ENCODE data around the gene FOXK2. TPM values are rescaled to one million over a fixed set of nuclear protein-coding genes. Genes with fewer than 3 reads are reported as not detected.
"Not testable (repeated sequence)": the region's sequence is repeated elsewhere in the genome, so short reads cannot be mapped to it uniquely, and the experiment has no call there.

FOXK2 gene
- total and polyA plus RNA-seq, 2 of the 8 experiments (the other 6 are each of a cell fraction or from before 2014, with no cell fraction given): 34.7 to 64.9 TPM

- H3K4ac ChIP-seq (replicated peaks; ENCODE audit: insufficient read length, low read depth, low read length); H3K27me3 ChIP-seq (replicated peaks in 1 of 4; ENCODE audit: control insufficient read depth in 3 of 4, extremely low read depth in 1 of 4, insufficient read depth in 3 of 4, low read length in 3 of 4); H3K23ac ChIP-seq (ENCODE audit: insufficient read length); H2BK20ac ChIP-seq (ENCODE audit: low read length); H3K4me2 ChIP-seq (ENCODE audit: insufficient read depth in 1 of 2, low read depth in 2 of 2, low read length in 2 of 2); H3K56ac ChIP-seq (replicated peaks; ENCODE audit: insufficient read length, low read depth, low read length); H4K8ac ChIP-seq (ENCODE audit: extremely low read depth, insufficient read depth, low read length); H2BK15ac ChIP-seq (ENCODE audit: low read length); H2BK12ac ChIP-seq (ENCODE audit: low read depth, low read length); H3K4me3 ChIP-seq (ENCODE audit: extremely low read depth in 1 of 4, insufficient read depth in 2 of 4, low read depth in 3 of 4, low read length in 4 of 4); H2AFZ ChIP-seq (ENCODE audit: low read length); H3K18ac ChIP-seq (ENCODE audit: extremely low read depth, low read length); H3K23me2 ChIP-seq (ENCODE audit: low read depth, low read length); H3K9me3 ChIP-seq (ENCODE audit: insufficient read depth in 2 of 2, low read depth in 1 of 2, low read length in 1 of 2); H3K27ac ChIP-seq (ENCODE audit: low read depth, low read length); DNase-seq (ENCODE audit: low read depth in 1 of 2, low spot score in 2 of 2); H2AK5ac ChIP-seq (ENCODE audit: low read depth, low read length); POLR2A ChIA-PET (ENCODE audit: partially characterized antibody); H4K5ac ChIP-seq (ENCODE audit: insufficient read length, low read depth, low read length); H2BK120ac ChIP-seq (replicated peaks; ENCODE audit: low read depth, low read length); H3K14ac ChIP-seq (ENCODE audit: insufficient read length); FAIRE-seq; H3K9ac ChIP-seq (replicated peaks in 1 of 4; ENCODE audit: extremely low read depth in 1 of 4, low read depth in 3 of 4, low read length in 3 of 4); H4K91ac ChIP-seq (replicated peaks; ENCODE audit: insufficient read length, low read length); H2BK5ac ChIP-seq (ENCODE audit: low read depth, low read length): not testable (repeated sequence)
- Histone ChIP-seq H3K36me3 (ENCODE audit: control insufficient read depth in 2 of 4, insufficient read depth in 4 of 4, low read length in 3 of 4) (peaks cover 2 to 31% (median 8%) of the 10 kb centered on the region in 4 experiments; a peak in 4 of 8 replicates), H3K79me2 (ENCODE audit: control insufficient read depth in 1 of 2, insufficient read depth in 2 of 2, low read length in 2 of 2) (peaks cover 4 to 81% of the 10 kb centered on the region in 2 experiments; a peak in 3 of 4 replicates), H3K79me1 (ENCODE audit: low read depth, low read length) (peaks cover 27% of the 10 kb centered on the region), H4K20me1 (replicated peaks in 1 of 2; ENCODE audit: control insufficient read depth in 1 of 2, insufficient read depth in 2 of 2, low read length in 2 of 2) (peaks cover 24 to 43% of the 10 kb centered on the region in 2 experiments), H3K4me1 (replicated peaks in 1 of 4; ENCODE audit: control insufficient read depth in 3 of 4, insufficient read depth in 4 of 4, low read length in 3 of 4) (peaks cover 0 to 11% (median 7%) of the 10 kb centered on the region in 4 experiments; a peak in 6 of 7 replicates)
- WGBS, 2 experiments (ENCODE audit: extremely low coverage in 1 of 2, insufficient coverage in 1 of 2, insufficient read length in 1 of 2, insufficient replicate concordance in 2 of 2, low coverage in 1 of 2, low lambda C conversion rate in 2 of 2, missing lambda C conversion rate in 1 of 2): 86% methylated on average over 4 of the region's 4 CpGs; no CpG with 5 or more reads in 1 of the 2 experiments
- CTCF ChIA-PET (ENCODE audit: partially characterized antibody): interaction anchor here (1.4 kb wide), 1 partner anchor 35 kb away, joined by 7 read pairs; no protein-coding TSS in a partner anchor
Observed at GRCh38 chr17:82563745-82564144, 44.2 kb downstream of the FOXK2 start.
